ENCODE results near the gene PNKP. TPM values are rescaled to one million over a fixed set of nuclear protein-coding genes. Genes with fewer than 3 reads are reported as not detected.

The PNKP gene
- total RNA-seq, 2 donors from 2014 or later: 29.2 to 32.5 TPM

- peaks cover 67% of the 10 kb centered on the region for H3K36me3 ChIP-seq
- H3K27ac ChIP-seq: no peak overlapping the region
- no peak overlapping the region for H3K4me3 ChIP-seq
- no peaks in the 10 kb centered on the region for H3K9me3 ChIP-seq
- TF ChIP-seq, protein P1, sequence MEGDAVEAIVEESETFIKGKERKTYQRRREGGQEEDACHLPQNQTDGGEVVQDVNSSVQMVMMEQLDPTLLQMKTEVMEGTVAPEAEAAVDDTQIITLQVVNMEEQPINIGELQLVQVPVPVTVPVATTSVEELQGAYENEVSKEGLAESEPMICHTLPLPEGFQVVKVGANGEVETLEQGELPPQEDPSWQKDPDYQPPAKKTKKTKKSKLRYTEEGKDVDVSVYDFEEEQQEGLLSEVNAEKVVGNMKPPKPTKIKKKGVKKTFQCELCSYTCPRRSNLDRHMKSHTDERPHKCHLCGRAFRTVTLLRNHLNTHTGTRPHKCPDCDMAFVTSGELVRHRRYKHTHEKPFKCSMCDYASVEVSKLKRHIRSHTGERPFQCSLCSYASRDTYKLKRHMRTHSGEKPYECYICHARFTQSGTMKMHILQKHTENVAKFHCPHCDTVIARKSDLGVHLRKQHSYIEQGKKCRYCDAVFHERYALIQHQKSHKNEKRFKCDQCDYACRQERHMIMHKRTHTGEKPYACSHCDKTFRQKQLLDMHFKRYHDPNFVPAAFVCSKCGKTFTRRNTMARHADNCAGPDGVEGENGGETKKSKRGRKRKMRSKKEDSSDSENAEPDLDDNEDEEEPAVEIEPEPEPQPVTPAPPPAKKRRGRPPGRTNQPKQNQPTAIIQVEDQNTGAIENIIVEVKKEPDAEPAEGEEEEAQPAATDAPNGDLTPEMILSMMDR (IDR thresholded peaks at IDR 0.05): no peak
- peaks cover 0 to 3% of the 10 kb centered on the region in 2 donors for H3K4me1 ChIP-seq
- no peaks in the 10 kb centered on the region for H3K27me3 ChIP-seq
- DNase-seq (ENCODE audit: low spot score): no peak
Observed at GRCh38 chr19:49830766-49831165, 36.6 kb downstream of the PNKP start.

DNA sequence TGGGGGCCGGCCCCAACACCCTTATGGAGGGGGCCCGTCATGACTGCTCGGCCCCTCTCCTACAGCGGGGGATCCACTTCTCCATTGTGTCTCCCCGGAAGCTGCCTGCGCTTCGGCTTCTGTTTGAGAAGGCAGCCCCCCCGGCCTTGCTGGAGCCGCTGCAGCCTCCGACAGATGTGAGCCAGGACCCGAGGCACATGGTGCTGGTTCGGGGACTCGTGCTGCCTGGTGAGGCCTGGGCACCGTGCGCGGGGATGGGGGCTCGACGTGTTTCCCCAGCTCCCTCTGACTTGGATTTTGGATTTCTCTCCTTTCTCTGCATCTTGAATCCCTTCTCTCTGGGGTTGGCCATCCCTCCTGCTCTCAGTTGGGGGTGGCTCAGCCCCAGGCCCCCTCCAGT lies 37.7 kb downstream of the PNKP start:
- H3K27ac ChIP-seq: no peak overlapping the region
- no peak overlapping the region for H3K4me3 ChIP-seq
- no peak for DNase-seq (ENCODE audit: low spot score)
- TF ChIP-seq, protein P1 (IDR thresholded peaks at IDR 0.05): no peak
- H3K36me3 ChIP-seq: peaks cover 57% of the 10 kb centered on the region
- no peaks in the 10 kb centered on the region for H3K9me3 ChIP-seq
- peaks cover 0 to 6% of the 10 kb centered on the region in 2 donors for H3K4me1 ChIP-seq
- H3K27me3 ChIP-seq: no peaks in the 10 kb centered on the region

DNA sequence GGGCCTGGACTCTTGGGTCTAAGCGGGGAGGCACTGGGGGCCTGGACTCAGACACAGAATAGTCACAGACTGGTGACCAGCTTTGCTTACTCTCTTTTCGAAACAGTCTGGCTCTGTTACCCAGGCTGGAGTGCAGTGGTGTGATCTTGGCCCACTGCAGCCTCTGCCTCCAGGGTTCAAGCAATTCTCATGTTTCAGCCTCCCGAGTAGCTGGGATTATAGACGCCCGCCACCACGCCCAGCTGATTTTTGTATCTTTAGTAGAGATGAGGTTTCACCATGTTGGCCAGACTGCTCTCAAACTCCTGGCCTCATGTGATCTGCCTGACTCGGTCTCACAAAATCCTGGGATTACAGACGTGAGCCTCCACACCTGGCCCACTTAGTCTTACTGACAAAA lies 38.2 kb downstream of the PNKP start:
- no peak overlapping the region for H3K27ac ChIP-seq
- H3K36me3 ChIP-seq: peaks cover 54% of the 10 kb centered on the region
- TF ChIP-seq, protein P1 (IDR thresholded peaks at IDR 0.05): no peak
- H3K27me3 ChIP-seq: no peaks in the 10 kb centered on the region
- no peak overlapping the region for H3K4me3 ChIP-seq
- H3K4me1 ChIP-seq: peaks cover 0 to 6% of the 10 kb centered on the region in 2 donors
- DNase-seq (ENCODE audit: low spot score): no peak
- H3K9me3 ChIP-seq: no peaks in the 10 kb centered on the region

DNA sequence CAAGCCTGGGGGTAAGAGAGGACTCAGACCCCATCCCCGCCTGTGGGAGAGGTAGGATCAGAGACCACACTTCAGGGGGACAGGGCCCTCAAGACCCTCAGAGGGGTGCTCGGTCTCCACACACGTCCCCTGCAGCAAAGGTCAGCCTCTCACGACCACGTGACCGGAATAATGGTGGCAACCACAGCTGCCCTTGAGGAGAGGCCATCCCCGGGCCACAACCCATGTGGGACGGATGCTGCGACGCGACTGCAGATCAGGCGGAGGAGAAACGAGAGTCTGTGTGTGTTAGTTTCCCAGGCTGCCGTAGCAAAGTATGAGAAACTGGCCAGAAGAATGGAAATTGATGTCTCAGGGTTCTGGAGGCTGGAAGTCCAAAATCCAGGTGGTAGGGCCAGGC lies 40.3 kb downstream of the PNKP start:
- Histone ChIP-seq H3K9me3 (no peaks in the 10 kb centered on the region), H3K27me3 (no peaks in the 10 kb centered on the region), H3K4me3 (no peak overlapping the region), H3K36me3 (peaks cover 47% of the 10 kb centered on the region), H3K27ac (no peak overlapping the region), H3K4me1 (peaks cover 0 to 6% of the 10 kb centered on the region in 2 donors)
- TF ChIP-seq, protein P1 (IDR thresholded peaks at IDR 0.05): no peak
- no peak for DNase-seq (ENCODE audit: low spot score)

- Histone ChIP-seq H3K4me1 (peaks cover 0 to 21% of the 10 kb centered on the region in 2 donors), H3K27ac (no peak overlapping the region), H3K9me3 (no peaks in the 10 kb centered on the region), H3K27me3 (no peaks in the 10 kb centered on the region), H3K4me3 (no peak overlapping the region), H3K36me3 (peaks cover 25% of the 10 kb centered on the region)
- TF ChIP-seq, protein P1 (IDR thresholded peaks at IDR 0.05): no peak
- no peak for DNase-seq (ENCODE audit: low spot score)
Observed at GRCh38 chr19:49824662-49825061, 42.7 kb downstream of the PNKP start.

- H3K4me1 ChIP-seq: peaks cover 0 to 33% of the 10 kb centered on the region in 2 donors
- DNase-seq (ENCODE audit: low spot score): no peak
- no peaks in the 10 kb centered on the region for H3K9me3 ChIP-seq
- H3K36me3 ChIP-seq: peaks cover 18% of the 10 kb centered on the region
- no peak overlapping the region for H3K4me3 ChIP-seq
- H3K27me3 ChIP-seq: no peaks in the 10 kb centered on the region
- no peak overlapping the region for H3K27ac ChIP-seq
- TF ChIP-seq, protein P1 (IDR thresholded peaks at IDR 0.05): no peak
Observed at GRCh38 chr19:49823472-49823871, 43.9 kb downstream of the PNKP start.

Measured in right atrium auricular region (tissue), 2 donors.